Sigmoid colon (tissue), 4 donors: ENCODE results near the gene PACRG.

Experiments
- EP300 ChIP-seq, 4 donors: sonication (generic); formaldehyde crosslinking; IDR thresholded peaks; one replicate each; pipeline ENCODE4 v1.6.1; 2017; ENCODE audit warnings: antibody characterized with exemption in 4 of 4
- POLR2AphosphoS5 ChIP-seq, 4 donors: sonication (generic); formaldehyde crosslinking; IDR thresholded peaks; one replicate each; pipeline ENCODE4 v1.6.1; 2017; ENCODE audit warnings: antibody characterized with exemption in 4 of 4
- TF ChIP-seq, protein P1 (sequence below), 4 experiments: fragments of 450-650 bp in 3 of 4; fragments of 200-600 bp in 1 of 4; IDR thresholded peaks; one replicate each; pipeline ENCODE4 v1.5.1; 2016 to 2019; ENCODE audit warnings: antibody characterized with exemption in 4 of 4, mild to moderate bottlenecking in 3 of 4, moderate library complexity in 2 of 4

DNA sequence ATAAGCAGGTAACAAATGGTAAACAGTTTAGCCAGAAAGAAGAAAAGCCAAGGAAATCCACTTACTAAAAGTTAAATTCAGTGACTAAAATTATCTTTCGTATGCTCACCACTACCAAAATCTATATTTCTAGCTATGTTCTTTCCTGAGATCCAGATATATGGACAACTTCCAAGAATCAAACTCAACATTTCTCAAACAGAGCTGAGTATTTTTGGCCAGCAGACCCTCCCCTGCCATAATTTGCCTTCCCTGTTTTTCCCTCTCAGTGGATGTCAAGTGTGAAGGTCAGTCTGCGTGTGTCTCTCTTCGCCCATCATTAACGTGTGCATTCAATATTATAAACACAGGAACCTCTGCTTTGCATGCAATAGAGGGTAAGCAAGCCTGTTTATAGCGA lies 42.2 kb upstream of the PACRG start:
- TF ChIP-seq, protein P1, sequence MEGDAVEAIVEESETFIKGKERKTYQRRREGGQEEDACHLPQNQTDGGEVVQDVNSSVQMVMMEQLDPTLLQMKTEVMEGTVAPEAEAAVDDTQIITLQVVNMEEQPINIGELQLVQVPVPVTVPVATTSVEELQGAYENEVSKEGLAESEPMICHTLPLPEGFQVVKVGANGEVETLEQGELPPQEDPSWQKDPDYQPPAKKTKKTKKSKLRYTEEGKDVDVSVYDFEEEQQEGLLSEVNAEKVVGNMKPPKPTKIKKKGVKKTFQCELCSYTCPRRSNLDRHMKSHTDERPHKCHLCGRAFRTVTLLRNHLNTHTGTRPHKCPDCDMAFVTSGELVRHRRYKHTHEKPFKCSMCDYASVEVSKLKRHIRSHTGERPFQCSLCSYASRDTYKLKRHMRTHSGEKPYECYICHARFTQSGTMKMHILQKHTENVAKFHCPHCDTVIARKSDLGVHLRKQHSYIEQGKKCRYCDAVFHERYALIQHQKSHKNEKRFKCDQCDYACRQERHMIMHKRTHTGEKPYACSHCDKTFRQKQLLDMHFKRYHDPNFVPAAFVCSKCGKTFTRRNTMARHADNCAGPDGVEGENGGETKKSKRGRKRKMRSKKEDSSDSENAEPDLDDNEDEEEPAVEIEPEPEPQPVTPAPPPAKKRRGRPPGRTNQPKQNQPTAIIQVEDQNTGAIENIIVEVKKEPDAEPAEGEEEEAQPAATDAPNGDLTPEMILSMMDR (IDR thresholded peaks at IDR 0.05) = no peak
- TF ChIP-seq POLR2AphosphoS5 (IDR thresholded peaks at IDR 0.05) (no peak), EP300 (IDR thresholded peaks at IDR 0.05) (no peak)
